Esophagus squamous epithelium (tissue), 5 donors: ENCODE data around the gene KIF23. TPM values are rescaled to one million over a fixed set of nuclear protein-coding genes. Genes with fewer than 3 reads are reported as not detected.
A peak's percentile ranks its signal among the peaks of the same experiment; 100 is the strongest.

ENCODE experiments used
- DNase-seq: peaks from one replicate; lab custom pipeline; 2025; lab: John Stamatoyannopoulos, UW
- H3K27ac ChIP-seq, 4 donors: fragments of 200-600 bp; sonication (generic); one replicate each; pipeline ENCODE4 v1.5.1; 2016 to 2019; ENCODE audit warnings: mild to moderate bottlenecking in 1 of 4
- H3K27me3 ChIP-seq, 4 donors: fragments of 200-600 bp; sonication (generic); 1 replicate in 3 of 4; 2 replicates in 1 of 4; pipeline versions ENCODE4 v1.5.1 to v1.6.0; 2017 to 2021; ENCODE audit warnings: antibody characterized with exemption in 1 of 4
- H3K36me3 ChIP-seq, 3 donors: fragments of 200-600 bp; sonication (generic); one replicate each; pipeline ENCODE4 v1.5.1; 2016 to 2019
- H3K4me1 ChIP-seq, 3 donors: fragments of 200-600 bp; sonication (generic); one replicate each; pipeline ENCODE4 v1.5.1; 2017 to 2019
- H3K4me3 ChIP-seq, 4 donors: fragments of 200-600 bp; sonication (generic); 1 replicate in 3 of 4; 2 replicates in 1 of 4; pipeline ENCODE4 v1.5.1; 2016 to 2019; ENCODE audit warnings: mild to moderate bottlenecking in 2 of 4, moderate library complexity in 1 of 4
- H3K9me3 ChIP-seq, 3 donors: fragments of 200-600 bp; sonication (generic); one replicate each; pipeline ENCODE4 v1.5.1; 2016 to 2019
- CTCF ChIP-seq, 6 experiments: fragments of 450-650 bp in 4 of 6; fragments of 200-600 bp in 2 of 6; sonication (generic) in 2 of 6; IDR thresholded peaks; one replicate each; pipeline ENCODE4 v1.5.1; 2016 to 2019; ENCODE audit warnings: antibody characterized with exemption in 6 of 6, mild to moderate bottlenecking in 4 of 6, moderate library complexity in 4 of 6
- POLR2A ChIP-seq, 4 donors: fragments of 450-650 bp; IDR thresholded peaks; one replicate each; pipeline ENCODE4 v1.6.1; 2017; ENCODE audit warnings: antibody characterized with exemption in 4 of 4, mild to moderate bottlenecking in 4 of 4, moderate library complexity in 3 of 4
- WGBS, 2 donors: methylation state at CpG; one replicate each; pipeline ENCODE4 v1.1.5; 2018; 5-methylcytosine and 5-hydroxymethylcytosine counted together
- intact Hi-C: fragments of 100-400 bp; cut with DNase I; formaldehyde crosslinking; loops from one replicate; pipeline ENCODE4 v1.15.0; 2022
- total RNA-seq, 4 donors: library from RNA; depleted of rRNA; stranded (reverse); fragments of >200 nt; gene quantifications; one replicate each; pipeline ENCODE4 v1.1.0, GENCODE V29; 2016
- donor health status: DM: yes; HTN: yes; CAD: no.

Gene KIF23
- total RNA-seq, 4 donors from 2014 or later = 13.5 to 33.2 (median 13.9) TPM

- DNase-seq = no peak
- H3K9me3 ChIP-seq = no peaks in the 10 kb centered on the region
- no peaks in the 10 kb centered on the region for H3K36me3 ChIP-seq
- TF ChIP-seq POLR2A (IDR thresholded peaks at IDR 0.05) (no peak), CTCF (IDR thresholded peaks at IDR 0.05) (no peak)
- H3K27ac ChIP-seq = no peak overlapping the region
- no peaks in the 10 kb centered on the region for H3K27me3 ChIP-seq
- peak overlapping the region in 1 of 4 donors; percentile 84 for H3K4me3 ChIP-seq
- intact Hi-C loops = no loop called here
- H3K4me1 ChIP-seq = peaks cover 0 to 27% (median 3%) of the 10 kb centered on the region in 3 donors
- 76 to 79% methylated on average over 3 of the region's 3 CpGs for WGBS, 2 donors
Observed at GRCh38 chr15:69415381-69415780, 1.2 kb downstream of the KIF23 start.

- intact Hi-C loops = no loop called here
- TF ChIP-seq CTCF (IDR thresholded peaks at IDR 0.05) (no peak), POLR2A (IDR thresholded peaks at IDR 0.05) (no peak)
Observed at GRCh38 chr15:69417581-69417980, 3.4 kb downstream of the KIF23 start.

GRCh38 chr15:69421498-69421897 is 7.3 kb downstream of the KIF23 start:
- no peak overlapping the region for H3K27ac ChIP-seq
- H3K27me3 ChIP-seq = no peaks in the 10 kb centered on the region
- H3K4me3 ChIP-seq = no peak overlapping the region
- no peaks in the 10 kb centered on the region for H3K4me1 ChIP-seq
- TF ChIP-seq POLR2A (IDR thresholded peaks at IDR 0.05) (no peak), CTCF (IDR thresholded peaks at IDR 0.05) (no peak)
- DNase-seq = no peak
- H3K36me3 ChIP-seq = peaks cover 0 to 4% (median 0%) of the 10 kb centered on the region in 3 donors
- H3K9me3 ChIP-seq = no peaks in the 10 kb centered on the region
- intact Hi-C loops = no loop called here

More at GRCh38 chr15:69417581-69417980, 3.4 kb downstream of the KIF23 start:
- Histone ChIP-seq H3K27me3 (no peaks in the 10 kb centered on the region), H3K4me1 (peaks cover 0 to 27% (median 3%) of the 10 kb centered on the region in 3 donors), H3K4me3 (no peak overlapping the region), H3K27ac (no peak overlapping the region), H3K36me3 (no peaks in the 10 kb centered on the region), H3K9me3 (no peaks in the 10 kb centered on the region)
- no peak for DNase-seq

- no peak for DNase-seq
- 43 to 59% methylated on average over 4 of the region's 4 CpGs for WGBS, 2 donors
- H3K4me1 ChIP-seq = no peaks in the 10 kb centered on the region
- H3K4me3 ChIP-seq = no peak overlapping the region
- intact Hi-C loops = no loop called here
- no peaks in the 10 kb centered on the region for H3K9me3 ChIP-seq
- peaks cover 0 to 13% (median 0%) of the 10 kb centered on the region in 3 donors for H3K36me3 ChIP-seq
- TF ChIP-seq POLR2A (IDR thresholded peaks at IDR 0.05) (no peak), CTCF (IDR thresholded peaks at IDR 0.05) (no peak)
- H3K27ac ChIP-seq = no peak overlapping the region
- H3K27me3 ChIP-seq = no peaks in the 10 kb centered on the region
Observed at GRCh38 chr15:69422336-69422895, 8.3 kb downstream of the KIF23 start.

- 94 to 95% methylated on average over 2 of the region's 2 CpGs for WGBS, 2 donors
- DNase-seq = no peak
- Histone ChIP-seq H3K9me3 (no peaks in the 10 kb centered on the region), H3K27ac (no peak overlapping the region), H3K27me3 (no peaks in the 10 kb centered on the region), H3K4me1 (no peaks in the 10 kb centered on the region), H3K4me3 (no peak overlapping the region), H3K36me3 (peaks cover 0 to 14% (median 0%) of the 10 kb centered on the region in 3 donors)
- TF ChIP-seq POLR2A (IDR thresholded peaks at IDR 0.05) (no peak), CTCF (IDR thresholded peaks at IDR 0.05) (no peak)
- intact Hi-C loops = no loop called here
Observed at GRCh38 chr15:69424001-69424400, 9.9 kb downstream of the KIF23 start.
